GM19239 (cell line): ENCODE data around the gene RTN4RL1.

Source experiments
- DNase-seq: peaks from one replicate; pipeline ENCODE4 v3.0.0; 2011; ENCODE audit warnings: low spot score; ENCODE audit not compliant: insufficient read length
- FAIRE-seq: peaks from 2 replicates; lab custom pipeline; 2011; peaks lifted over from hg19 to GRCh38; lab: Jason Lieb, UNC

The RTN4RL1 gene

DNA sequence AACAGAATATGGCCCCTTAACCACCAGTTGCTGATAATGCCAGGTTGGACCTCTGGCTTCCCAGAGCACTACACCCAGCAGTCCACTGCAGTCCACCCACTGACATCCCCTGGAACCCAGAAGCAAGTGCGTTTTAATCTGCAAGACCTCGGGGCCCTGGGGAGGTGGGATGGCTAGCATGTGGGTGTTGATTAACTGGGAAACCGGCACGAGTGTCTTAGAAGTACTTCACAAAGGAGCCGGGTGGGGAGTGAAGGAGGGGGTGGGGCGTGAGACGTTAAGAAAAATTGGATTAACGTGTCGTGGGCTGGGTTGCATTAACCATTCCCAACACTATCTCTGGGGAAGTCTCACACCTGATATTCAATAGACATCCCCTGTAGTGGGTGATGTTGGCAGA lies 23.7 kb upstream of the RTN4RL1 start:
- DNase-seq (no peak), FAIRE-seq (no peak)

DNA sequence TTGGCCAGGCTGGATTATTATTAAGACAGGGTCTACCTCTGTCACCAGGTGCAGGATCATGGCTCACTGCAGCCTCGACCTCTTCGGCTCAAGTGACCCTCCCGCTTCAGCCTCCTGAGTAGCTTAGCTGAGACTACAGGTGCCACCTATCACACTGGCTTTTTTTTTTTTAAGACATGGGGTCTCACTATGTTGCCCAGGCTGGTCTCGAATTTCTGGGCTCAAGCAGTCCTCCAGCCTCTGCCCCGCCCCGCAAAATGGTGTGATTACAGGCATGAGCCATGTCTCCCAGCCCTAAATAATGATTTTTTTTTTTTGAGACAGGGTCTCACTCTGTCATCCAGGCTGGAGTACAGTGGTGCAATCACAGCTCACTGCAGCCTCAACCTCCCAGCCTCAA lies 22.5 kb upstream of the RTN4RL1 start:
- FAIRE-seq, result no peak
- no peak for DNase-seq

DNA sequence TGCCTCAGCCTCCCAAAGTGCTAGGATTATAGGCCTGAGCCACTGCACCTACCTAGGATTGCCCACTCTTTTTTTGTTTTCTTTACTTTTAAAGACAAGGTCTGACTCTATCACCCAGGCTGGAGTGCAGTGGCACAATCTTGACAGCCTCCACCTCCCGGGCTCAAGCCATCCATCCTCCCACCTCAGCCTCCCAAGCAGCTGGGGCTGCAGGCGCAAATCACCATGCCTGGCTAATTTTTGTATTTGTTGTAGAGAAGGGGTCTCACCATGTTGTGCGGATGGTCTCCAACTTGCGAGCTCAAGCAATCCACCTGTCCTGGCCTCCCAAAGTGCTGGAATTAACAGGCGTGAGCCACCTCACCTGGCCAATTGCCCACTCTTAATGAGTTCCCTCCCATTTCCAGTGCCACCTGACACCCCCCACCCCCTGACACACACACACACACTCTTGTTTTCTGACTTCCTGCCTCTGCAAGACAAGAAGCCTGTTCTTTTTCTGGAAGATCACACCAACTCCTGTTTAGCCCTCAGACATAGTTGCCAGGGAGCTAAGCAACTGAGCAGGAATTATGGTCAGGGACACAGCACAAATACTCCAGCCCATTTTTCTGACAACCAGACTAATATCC lies 19.2 kb upstream of the RTN4RL1 start:
- FAIRE-seq, result no peak
- no peak for DNase-seq

DNA sequence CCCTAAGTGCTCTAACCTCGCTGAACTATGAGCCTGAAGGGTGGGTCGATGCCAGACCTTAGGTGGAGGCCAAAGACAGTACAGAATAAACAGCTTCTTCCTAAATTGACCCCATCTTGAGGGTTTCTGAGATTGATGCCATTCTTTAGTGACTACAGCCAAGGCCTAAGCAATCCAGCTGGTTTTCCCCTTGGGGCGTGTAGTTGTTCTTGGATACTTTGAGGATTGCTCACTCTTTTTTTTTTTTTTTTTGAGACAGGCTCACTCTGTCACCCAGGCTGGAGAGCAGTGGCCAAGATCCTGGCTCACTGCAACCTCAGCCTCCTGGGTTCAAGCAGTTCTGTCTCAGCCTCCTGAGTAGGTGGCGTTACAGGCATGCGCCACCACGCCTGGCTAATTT lies 18.7 kb upstream of the RTN4RL1 start:
- FAIRE-seq, result no peak
- DNase-seq, result no peak

DNA sequence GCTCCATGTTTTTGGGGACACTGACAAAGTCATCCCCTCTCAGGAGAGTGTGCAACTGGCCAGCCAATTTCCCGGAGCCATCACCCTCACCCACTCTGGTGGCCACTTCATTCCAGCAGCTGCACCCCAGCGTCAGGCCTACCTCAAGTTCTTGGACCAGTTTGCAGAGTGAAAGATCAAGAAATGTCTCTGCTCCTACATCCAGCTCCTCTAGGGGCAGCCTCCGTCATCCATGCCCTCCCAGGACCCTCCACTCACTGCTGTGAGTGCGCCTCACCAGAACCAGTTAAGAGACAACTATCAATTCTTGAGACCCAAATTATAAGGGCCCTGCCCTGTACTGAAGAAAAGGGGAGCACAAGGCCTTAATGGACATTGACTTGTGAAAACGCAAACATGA lies 17.8 kb upstream of the RTN4RL1 start:
- DNase-seq, result no peak
- no peak for FAIRE-seq

DNA sequence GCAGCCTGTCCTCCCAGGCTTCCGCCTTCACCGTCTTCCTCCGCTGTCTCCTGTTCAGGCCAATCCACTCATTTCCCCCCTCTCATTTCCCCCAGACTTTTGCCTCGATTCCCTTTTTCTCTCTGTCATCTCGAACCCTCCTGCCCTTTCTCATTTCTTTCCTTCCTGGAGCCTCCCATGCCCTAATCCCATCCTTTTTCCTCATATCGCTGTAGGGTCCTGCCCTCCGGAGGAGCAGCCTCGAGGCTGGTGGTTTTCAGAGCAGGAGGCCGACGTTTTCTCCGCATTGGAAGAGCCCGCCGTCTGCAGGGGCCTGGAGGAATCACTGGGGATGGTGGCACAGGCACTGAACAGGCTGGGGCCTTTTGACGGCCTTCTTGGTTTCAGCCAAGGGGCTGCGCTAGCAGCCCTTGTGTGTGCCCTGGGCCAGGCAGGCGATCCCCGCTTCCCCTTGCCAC lies 17.3 kb upstream of the RTN4RL1 start:
- FAIRE-seq (no peak), DNase-seq (no peak)

DNA sequence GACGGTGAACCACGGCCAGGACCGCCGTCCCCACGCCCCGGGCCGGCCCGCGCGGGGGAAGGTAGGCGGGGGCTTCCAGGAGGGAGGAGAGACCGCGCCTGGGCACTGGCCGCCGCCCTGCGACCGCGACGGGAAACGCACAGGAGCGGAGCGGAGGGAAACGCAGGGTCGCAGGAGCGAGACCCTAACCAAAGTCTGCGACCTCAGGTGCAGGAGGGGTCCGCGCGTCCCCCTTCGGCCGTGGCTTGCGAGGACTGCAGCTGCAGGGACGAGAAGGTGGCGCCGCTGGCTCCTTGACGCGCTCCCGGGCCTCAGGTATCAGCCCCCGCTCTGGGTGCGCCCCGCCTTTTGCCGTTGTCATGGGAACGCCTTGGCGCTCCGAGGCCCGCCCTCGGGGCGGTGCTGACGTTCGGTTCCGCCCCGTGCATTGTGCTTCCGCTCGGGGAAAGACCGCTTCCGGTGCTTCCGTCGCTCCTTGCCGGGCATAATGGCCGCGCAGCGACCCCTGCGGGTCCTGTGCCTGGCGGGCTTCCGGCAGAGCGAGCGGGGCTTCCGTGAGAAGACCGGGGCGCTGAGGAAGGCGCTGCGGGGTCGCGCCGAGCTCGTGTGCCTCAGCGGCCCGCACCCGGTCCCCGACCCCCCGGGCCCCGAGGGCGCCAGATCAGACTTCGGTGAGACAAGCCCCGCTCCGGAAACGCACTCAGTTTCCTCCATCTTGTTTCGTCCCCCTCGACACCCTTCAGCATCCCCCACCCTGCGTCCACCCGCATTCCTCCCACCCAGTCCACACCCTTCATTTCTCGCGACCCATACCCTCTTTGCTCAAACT lies 16.6 kb upstream of the RTN4RL1 start, which contains the start of gene OVCA2:
Gene OVCA2 (plus strand): TSS at position 462 of the 829 bp plus-strand sequence. CDS start 26 bp downstream, at position 488.
- DNase-seq (peak; percentile 96), FAIRE-seq (peak; percentile 99)

DNA sequence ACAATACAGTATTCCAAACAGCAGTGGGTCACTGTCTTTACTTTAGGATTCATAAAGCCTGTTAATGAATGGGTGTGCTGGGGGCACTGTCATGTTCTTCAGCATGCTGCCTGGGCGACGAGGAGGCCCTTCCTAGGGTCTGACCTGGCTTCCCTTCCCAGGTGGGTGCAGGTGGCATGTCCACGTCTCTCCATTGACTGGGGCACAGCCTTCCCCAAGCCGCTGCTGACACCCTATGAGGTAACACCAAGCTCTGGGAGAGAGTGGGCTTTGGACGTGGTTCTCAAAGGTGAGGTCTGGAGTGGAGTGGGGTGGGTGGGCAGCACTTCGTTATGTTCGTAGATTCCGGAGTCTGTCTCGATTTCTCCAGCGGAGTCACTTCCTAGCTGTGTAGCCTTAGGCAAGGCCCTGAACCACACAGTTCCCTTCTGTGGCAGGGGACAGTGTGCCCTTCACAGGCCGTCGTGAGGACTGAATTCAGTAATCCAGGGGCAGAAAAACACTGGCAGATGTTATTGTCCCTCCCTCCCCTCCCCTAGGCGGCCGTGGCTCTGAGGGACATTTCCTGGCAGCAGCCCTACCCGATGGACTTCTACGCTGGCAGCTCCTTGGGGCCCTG lies 15.9 kb upstream of the RTN4RL1 start:
- no peak for FAIRE-seq

DNA sequence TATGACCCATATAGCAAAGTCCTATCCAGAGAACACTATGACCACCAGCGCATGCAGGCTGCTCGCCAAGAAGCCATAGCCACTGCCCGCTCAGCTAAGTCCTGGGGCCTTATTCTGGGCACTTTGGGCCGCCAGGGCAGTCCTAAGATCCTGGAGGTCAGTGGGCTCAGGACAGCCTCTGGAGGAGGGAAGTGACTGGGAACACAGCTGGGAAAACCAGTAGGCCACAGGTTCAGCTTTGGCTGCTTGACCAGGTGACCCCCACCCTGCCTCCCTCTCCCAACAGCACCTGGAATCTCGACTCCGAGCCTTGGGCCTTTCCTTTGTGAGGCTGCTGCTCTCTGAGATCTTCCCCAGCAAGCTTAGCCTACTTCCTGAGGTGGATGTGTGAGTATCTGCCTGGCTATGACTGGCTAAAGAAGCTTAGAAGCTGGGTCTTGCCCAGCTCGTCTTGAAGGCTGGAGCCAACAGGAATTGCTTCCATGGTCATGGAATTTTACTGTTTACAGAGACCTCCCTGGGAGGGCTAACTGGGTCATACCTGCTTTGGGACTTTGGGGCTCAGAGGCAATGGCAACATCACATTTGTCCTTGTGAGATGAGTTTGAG lies 15.2 kb upstream of the RTN4RL1 start:
- DNase-seq (no peak), FAIRE-seq (no peak)

More for the DNA sequence above, 15.9 kb upstream of the RTN4RL1 start:
- DNase-seq, result no peak

DNA sequence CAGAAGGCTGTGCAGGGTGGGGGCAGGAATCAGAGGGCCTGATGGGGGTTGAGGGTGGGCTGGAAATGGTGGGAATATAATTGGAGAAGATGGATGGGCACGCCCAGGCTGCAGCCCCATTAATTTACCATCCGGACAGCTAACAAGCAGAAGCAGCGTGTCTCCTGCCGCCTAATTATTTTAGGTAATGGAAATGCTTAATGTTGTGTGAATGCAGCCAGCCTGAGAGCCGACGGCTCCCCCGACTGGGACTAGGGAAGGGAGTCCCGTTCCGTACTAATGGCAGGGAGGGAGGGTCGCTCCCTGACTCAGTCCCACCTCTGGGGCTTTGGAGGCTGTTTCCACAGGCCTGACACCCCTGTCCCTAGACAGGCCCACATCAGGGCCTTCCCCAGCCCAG lies 12.0 kb upstream of the RTN4RL1 start:
- FAIRE-seq (no peak), DNase-seq (no peak)

DNA sequence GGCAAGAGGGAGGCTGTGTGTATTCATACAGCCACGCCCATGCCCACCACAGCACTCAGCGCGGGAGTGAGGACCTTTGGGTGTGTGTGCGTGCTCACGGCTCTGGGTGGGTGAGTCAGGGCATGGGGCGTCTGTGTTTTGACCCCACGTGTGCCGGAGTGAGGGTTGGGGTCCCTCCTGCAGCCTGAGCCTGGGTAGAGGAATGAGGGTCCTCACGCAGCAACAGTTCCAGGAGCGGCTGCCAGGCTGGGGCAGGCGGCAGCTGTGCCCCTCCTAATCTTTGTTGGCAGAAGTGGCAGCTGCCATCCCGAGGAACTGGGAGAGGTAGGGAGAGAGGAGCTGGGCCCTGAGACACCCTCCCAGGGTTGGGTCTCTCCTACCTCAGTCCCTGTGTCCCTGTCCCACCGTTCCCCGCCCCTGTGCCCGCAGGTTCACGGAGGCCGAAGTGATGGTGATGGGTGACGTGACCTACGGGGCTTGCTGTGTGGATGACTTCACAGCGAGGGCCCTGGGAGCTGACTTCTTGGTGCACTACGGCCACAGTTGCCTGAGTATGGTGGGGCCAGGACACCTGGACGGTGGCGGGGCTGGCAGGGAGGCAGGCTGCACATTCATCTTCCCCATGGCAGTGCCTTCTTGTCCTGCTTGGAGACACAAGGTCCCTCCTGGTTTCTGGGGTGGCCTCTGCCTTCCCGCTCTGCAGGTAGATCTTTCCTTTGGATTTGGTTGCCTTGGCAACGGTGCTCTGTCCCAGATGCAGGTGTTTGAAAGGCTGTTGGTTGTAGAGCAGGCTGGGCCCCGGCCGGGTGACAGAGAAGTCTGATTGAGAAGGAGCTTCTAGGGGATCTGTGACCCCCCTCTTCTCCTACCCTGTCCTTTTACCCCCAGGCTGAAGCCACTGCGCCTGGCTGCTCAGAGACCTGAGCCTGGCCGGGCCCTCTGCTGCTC lies 10.7 kb upstream of the RTN4RL1 start:
- FAIRE-seq (no peak), DNase-seq (no peak)

DNA sequence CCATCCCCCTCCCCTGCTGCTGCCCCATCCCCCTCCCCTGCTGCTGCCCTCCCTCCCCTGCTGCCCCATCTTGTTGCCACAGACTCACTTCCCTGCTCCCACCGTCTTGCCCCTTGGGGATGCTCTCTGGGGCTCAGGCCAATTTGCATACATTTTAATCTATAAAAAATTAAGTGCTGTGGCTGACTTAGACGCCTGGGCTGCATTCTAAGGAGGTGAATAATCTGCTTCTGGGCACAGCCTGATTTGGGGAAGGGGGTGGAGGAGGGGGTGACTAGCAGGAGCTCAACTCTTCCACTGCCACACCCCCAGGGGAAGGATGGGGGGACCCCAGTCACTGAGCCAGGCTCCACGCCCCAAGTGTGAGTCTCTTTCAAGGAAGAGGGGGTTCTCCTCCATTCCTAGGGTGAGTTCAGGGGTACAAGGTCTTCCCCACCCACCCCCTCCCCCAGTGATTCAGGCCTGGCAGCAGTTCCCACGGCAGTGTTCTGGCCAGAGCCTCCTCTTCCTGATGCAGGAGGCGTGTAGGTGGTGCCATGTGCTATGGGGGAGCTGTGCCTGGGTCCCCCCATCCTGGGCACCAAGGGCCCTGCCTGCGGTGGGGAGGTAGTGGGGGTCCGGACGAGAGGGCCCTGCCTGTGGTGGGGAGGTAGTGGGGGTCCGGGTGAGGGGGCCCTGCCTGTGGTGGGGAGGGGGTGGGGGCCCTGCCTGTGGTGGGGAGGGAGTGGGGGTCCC lies 9.8 kb upstream of the RTN4RL1 start:
- no peak for FAIRE-seq
- DNase-seq, result no peak

DNA sequence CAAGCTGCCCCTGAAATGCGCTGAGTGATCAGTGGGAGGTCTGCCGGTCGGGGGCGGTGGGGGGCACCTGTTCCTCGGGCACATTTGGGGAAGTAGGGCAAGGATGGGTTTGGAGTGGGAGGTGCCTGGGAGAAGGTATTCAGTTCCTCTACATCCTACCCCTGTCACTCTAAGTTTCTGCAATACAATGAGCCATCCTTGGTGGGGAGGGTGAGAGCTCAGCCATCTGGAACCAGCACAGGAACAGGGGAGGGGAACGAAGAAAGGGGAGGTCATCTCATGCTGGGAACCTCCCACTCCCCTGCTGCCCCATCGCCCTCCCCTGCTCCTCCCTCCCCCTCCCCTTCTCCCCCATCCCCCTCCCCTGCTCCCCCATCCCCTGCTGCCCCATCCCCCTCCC lies 9.0 kb upstream of the RTN4RL1 start:
- DNase-seq, result no peak
- FAIRE-seq, result no peak

DNA sequence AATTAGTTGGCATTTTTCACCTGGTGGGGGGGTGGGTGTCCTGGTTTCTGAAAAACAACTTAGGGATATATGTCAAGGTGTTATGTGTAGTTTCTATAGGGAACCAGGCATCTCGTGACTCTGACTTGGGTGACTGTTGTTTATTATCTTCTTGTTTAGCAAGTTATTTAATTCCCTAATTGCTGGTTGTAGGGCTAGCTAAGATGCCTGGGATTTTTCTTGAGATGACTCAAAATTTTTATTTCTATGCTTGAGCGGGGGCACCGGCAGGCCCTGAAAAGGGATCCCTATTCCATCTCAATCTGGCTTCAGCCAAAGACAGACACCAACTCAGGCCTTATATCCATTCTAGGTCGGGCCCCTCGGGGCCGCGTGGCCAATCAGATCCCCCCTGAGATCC lies 8.0 kb upstream of the RTN4RL1 start:
- FAIRE-seq (no peak), DNase-seq (no peak)

DNA sequence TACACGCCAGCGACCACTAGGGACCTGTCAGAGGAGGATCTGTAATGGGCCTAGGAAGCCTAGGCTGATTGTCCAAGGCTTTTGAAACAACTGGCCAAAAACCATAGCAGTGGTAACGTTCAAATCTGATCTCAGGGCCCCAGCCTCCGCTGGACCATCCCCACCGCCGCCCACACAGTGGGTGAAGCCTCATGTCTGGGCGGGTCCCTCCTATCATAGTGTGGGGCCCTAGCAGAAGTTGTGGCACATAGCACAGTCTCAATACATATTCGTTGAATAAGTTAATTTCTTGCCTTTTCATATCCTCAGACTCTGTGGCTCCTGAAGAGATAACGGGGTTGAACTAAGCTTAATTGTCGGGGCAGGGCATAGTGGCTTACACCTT lies 5.6 kb upstream of the RTN4RL1 start:
- no peak for DNase-seq

DNA sequence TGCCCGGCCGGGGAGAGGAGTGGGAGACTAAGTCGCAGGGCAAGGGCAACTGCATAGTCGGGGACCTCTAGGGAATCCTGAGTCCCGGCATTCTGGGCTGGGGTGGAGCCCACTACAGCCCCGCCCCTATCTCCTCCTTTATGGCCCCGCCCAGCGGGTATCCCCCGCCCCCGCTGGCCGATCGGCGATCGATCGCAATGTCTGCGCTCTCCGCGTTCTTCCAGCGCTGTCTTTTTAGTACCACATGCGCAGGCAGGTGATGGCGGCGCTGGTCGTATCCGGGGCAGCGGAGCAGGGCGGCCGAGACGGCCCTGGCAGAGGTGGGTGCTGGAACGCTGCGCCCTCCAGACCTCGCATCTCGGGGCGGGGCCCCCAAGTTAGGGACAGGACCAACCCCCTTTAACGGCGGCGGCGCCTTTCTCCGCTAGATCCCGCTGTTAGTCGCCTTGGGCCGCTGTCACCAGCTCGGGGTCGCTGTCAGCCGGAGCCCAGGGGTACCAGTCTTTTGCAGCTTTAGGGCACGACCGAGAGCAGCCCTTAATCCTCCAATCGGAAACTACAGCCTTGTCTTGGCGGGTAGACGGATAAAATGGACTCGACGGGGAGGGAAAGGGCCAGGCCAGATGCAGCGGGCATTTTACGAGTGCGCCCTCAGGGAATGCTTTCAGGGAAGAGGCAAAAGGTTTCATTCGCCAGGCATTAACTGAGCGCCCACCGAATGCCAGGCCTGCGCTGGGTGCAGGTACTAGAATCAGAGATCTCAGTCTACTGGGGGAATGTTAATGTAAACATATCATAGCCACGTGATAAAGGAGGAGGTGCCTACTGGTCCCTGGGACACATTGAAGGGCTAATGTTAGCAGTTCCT lies 5.0 kb upstream of the RTN4RL1 start, which contains the start of gene DPH1:
Gene DPH1 (plus strand): TSS at position 243 of the 868 bp plus-strand sequence. CDS start 17 bp downstream, at position 260.
- DNase-seq, result peak; percentile 97
- FAIRE-seq, result peak; percentile 97

More for the DNA sequence above, 5.6 kb upstream of the RTN4RL1 start:
- FAIRE-seq, result peak; percentile 99

DNA sequence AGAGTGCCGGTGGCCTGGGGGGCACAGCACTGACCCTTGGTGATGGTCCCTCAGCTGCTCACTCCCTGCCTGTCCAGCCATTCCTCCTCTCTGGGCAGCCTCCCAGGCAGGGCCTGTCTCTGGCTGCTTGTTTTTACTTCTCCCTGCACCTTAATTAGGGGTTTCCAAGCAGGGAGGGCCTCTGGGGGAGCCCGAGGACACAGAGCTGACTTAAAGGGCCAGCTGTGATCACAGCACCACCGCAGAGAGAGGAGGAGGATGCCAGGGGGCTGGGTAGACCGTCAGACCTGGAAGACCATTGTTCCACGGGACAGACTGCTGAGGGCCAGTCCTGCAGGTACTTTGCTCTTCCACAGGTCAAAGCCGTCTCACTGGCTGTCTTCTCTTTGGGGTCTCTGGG lies 3.6 kb upstream of the RTN4RL1 start:
- no peak for FAIRE-seq
- no peak for DNase-seq

DNA sequence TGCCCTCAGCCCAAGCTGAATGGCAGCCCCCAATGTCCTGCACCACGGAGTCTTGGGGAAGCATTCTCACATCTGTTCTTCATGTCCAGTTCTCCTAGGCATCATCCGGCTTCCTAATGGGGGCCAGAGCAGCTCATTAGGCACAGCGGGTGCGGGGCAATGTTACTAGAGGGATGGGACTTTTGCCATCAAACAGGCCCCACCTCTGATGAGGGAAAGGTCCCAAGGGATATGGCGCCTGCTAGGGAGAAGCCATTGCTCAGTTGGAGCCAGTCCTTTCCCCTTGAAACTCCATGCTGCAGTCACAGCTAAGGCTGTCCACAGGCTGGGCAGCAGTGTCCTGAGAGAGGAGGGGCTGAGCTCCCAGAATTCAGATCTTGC lies 3.1 kb upstream of the RTN4RL1 start:
- no peak for DNase-seq

More for the DNA sequence above, 3.1 kb upstream of the RTN4RL1 start:
- FAIRE-seq, result no peak
